Prostate gland (tissue), 2 donors: ENCODE data around the gene SLAMF6. TPM values are rescaled to one million over a fixed set of nuclear protein-coding genes. Genes with fewer than 3 reads are reported as not detected.
"Not testable (repeated sequence)": the region's sequence is repeated elsewhere in the genome, so short reads cannot be mapped to it uniquely, and the experiment has no call there.

ENCODE experiments used
- DNase-seq: peaks from one replicate; pipeline ENCODE4 v3.0.0-alpha.2; 2019; ENCODE audit warnings: low spot score
- H3K27ac ChIP-seq, 2 donors: fragments of 200-600 bp; sonication (generic); 2 replicates each; pipeline ENCODE4 v1.5.1; 2017 to 2019
- H3K27me3 ChIP-seq: fragments of 200-600 bp; sonication (generic); replicated peaks from 2 replicates; pipeline ENCODE4 v1.5.1; 2019; ENCODE audit not compliant: insufficient read depth
- H3K36me3 ChIP-seq, 2 donors: fragments of 200-600 bp; sonication (generic); 1 replicate in 1 of 2; 2 replicates in 1 of 2; pipeline versions ENCODE4 v1.5.1 to v1.8.1; 2017 to 2019
- H3K4me1 ChIP-seq: fragments of 200-600 bp; sonication (generic); replicated peaks from 2 replicates; pipeline ENCODE4 v1.5.1; 2019
- H3K4me3 ChIP-seq, 2 donors: fragments of 200-600 bp; sonication (generic); 2 replicates each; pipeline ENCODE4 v1.5.1; 2017 to 2019
- H3K9me3 ChIP-seq: fragments of 200-600 bp; sonication (generic); 2 replicates; pipeline ENCODE4 v1.5.1; 2017
- CTCF ChIP-seq, 4 experiments: fragments of 200-600 bp in 2 of 4; fragments of 450-650 bp in 2 of 4; sonication (generic) in 2 of 4; IDR thresholded peaks; 1 replicate in 3 of 4; 2 replicates in 1 of 4; pipeline ENCODE4 v1.5.1; 2016 to 2019; ENCODE audit warnings: antibody characterized with exemption in 4 of 4, mild to moderate bottlenecking in 2 of 4, moderate library complexity in 2 of 4
- POLR2A ChIP-seq: fragments of 450-650 bp; IDR thresholded peaks from one replicate; pipeline ENCODE4 v1.6.1; 2016; ENCODE audit warnings: antibody characterized with exemption, mild to moderate bottlenecking
- POLR2AphosphoS5 ChIP-seq: sonication (generic); formaldehyde crosslinking; IDR thresholded peaks from one replicate; pipeline ENCODE4 v1.6.1; 2017; ENCODE audit warnings: antibody characterized with exemption
- WGBS: methylation state at CpG from one replicate; pipeline ENCODE4 v1.1.5; 2018; 5-methylcytosine and 5-hydroxymethylcytosine counted together
- intact Hi-C: fragments of 100-400 bp; cut with DNase I; formaldehyde crosslinking; loops from one replicate; pipeline ENCODE4 v1.14.2; 2022
- total RNA-seq, 2 donors: library from RNA; depleted of rRNA; stranded (reverse); fragments of >200 nt; gene quantifications; one replicate each; pipeline ENCODE4 v1.1.0, GENCODE V29; 2016

The SLAMF6 gene
- total RNA-seq, 2 donors from 2014 or later, result 0.64 to 1.4 TPM

- intact Hi-C loops, result no loop called here
- no peak for DNase-seq
- H3K27ac ChIP-seq, result no peak overlapping the region
- no peak overlapping the region for H3K4me3 ChIP-seq
- H3K36me3 ChIP-seq, result no peaks in the 10 kb centered on the region
- 72% methylated on average over 5 of the region's 5 CpGs for WGBS
- H3K9me3 ChIP-seq, result no peaks in the 10 kb centered on the region
- H3K4me1 ChIP-seq, result no peaks in the 10 kb centered on the region
- TF ChIP-seq CTCF (IDR thresholded peaks at IDR 0.05), result no peak
- no peak for TF ChIP-seq POLR2A
- no peaks in the 10 kb centered on the region for H3K27me3 ChIP-seq
Observed at GRCh38 chr1:160567341-160567740, 44.3 kb upstream of the SLAMF6 start.

GRCh38 chr1:160565564-160565963 is 42.5 kb upstream of the SLAMF6 start:
- Histone ChIP-seq H3K4me3 (no peak overlapping the region), H3K4me1 (no peaks in the 10 kb centered on the region), H3K9me3 (no peaks in the 10 kb centered on the region), H3K36me3 (no peaks in the 10 kb centered on the region), H3K27ac (no peak overlapping the region), H3K27me3 (no peaks in the 10 kb centered on the region)
- intact Hi-C loops, result no loop called here
- no peak for TF ChIP-seq POLR2A
- TF ChIP-seq CTCF (IDR thresholded peaks at IDR 0.05), result no peak
- TF ChIP-seq POLR2AphosphoS5, result no peak
- WGBS, result 69% methylated on average over 4 of the region's 4 CpGs
- no peak for DNase-seq

- H3K4me3 ChIP-seq, H3K36me3 ChIP-seq, intact Hi-C loops, H3K27ac ChIP-seq, H3K9me3 ChIP-seq, DNase-seq, H3K4me1 ChIP-seq, H3K27me3 ChIP-seq: not testable (repeated sequence)
- 85% methylated on average over 1 of the region's 1 CpG for WGBS
Observed at GRCh38 chr1:160563230-160563629, 40.2 kb upstream of the SLAMF6 start.

GRCh38 chr1:160562745-160563144 is 39.7 kb upstream of the SLAMF6 start:
- H3K27ac ChIP-seq, H3K4me1 ChIP-seq, DNase-seq, H3K4me3 ChIP-seq, H3K27me3 ChIP-seq, H3K9me3 ChIP-seq, H3K36me3 ChIP-seq, intact Hi-C loops: not testable (repeated sequence)
- WGBS, result 70% methylated on average over 2 of the region's 2 CpGs

- Histone ChIP-seq H3K36me3 (no peaks in the 10 kb centered on the region), H3K27me3 (no peaks in the 10 kb centered on the region), H3K4me3 (no peak overlapping the region), H3K27ac (no peak overlapping the region), H3K9me3 (no peaks in the 10 kb centered on the region), H3K4me1 (no peaks in the 10 kb centered on the region)
- TF ChIP-seq POLR2AphosphoS5, result no peak
- TF ChIP-seq POLR2A, result no peak
- TF ChIP-seq CTCF (IDR thresholded peaks at IDR 0.05), result no peak
- no peak for DNase-seq
- intact Hi-C loops, result no loop called here
Observed at GRCh38 chr1:160560806-160561205, 37.8 kb upstream of the SLAMF6 start.

- no peak for TF ChIP-seq CTCF (IDR thresholded peaks at IDR 0.05)
- TF ChIP-seq POLR2AphosphoS5, result no peak
- no peak for TF ChIP-seq POLR2A
- Histone ChIP-seq H3K4me3 (no peak overlapping the region), H3K27me3 (no peaks in the 10 kb centered on the region), H3K9me3 (no peaks in the 10 kb centered on the region), H3K4me1 (no peaks in the 10 kb centered on the region), H3K36me3 (no peaks in the 10 kb centered on the region), H3K27ac (no peak overlapping the region)
- 76% methylated on average over 4 of the region's 4 CpGs for WGBS
- no peak for DNase-seq
- intact Hi-C loops, result no loop called here
Observed at GRCh38 chr1:160560045-160560705, 37.1 kb upstream of the SLAMF6 start.

- 85% methylated on average over 3 of the region's 3 CpGs for WGBS
- H3K27me3 ChIP-seq, H3K4me1 ChIP-seq, H3K36me3 ChIP-seq, DNase-seq, H3K4me3 ChIP-seq, H3K9me3 ChIP-seq, H3K27ac ChIP-seq, intact Hi-C loops: not testable (repeated sequence)
Observed at GRCh38 chr1:160559437-160559836, 36.4 kb upstream of the SLAMF6 start.
